ENCODE data around the gene C1QL4.
"Not testable (repeated sequence)": the region's sequence is repeated elsewhere in the genome, so short reads cannot be mapped to it uniquely, and the experiment has no call there.

C1QL4 gene

DNA sequence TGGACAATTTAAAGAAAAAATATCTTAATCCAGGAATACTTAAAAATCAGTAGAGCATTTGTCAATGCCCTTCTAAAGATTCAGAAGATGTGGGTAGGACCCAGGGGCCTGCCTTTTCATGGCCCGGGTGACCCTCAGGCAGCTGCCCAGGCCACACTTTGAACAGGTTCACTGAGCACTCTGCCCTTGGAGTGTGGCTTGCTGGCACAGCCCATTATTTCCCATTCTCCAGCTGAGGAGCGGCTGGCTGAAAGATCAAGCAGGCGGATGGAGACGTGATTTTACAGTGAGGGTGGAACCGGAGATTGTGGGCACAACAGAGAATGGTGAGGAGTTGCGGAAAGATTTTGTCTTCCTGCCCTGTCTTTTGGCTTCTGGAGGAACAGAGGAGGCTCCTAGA is 49.1 kb downstream of the C1QL4 start:
- no peak for ATAC-seq
- TF ChIP-seq OSR1 (CRISPR knock-in tag; IDR thresholded peaks at IDR 0.05) (no peak), SNAI2 (CRISPR knock-in tag; IDR thresholded peaks at IDR 0.05) (no peak), TOX (CRISPR knock-in tag; IDR thresholded peaks at IDR 0.05; ENCODE audit: borderline replicate concordance) (no peak), TCF4 (CRISPR knock-in tag; IDR thresholded peaks at IDR 0.05; ENCODE audit: borderline replicate concordance) (no peak), ZNF8 (CRISPR knock-in tag; IDR thresholded peaks at IDR 0.05) (no peak), ZNF70 (CRISPR knock-in tag; IDR thresholded peaks at IDR 0.05) (no peak), ZNF565 (CRISPR knock-in tag; conservative IDR thresholded peaks at IDR 0.05; ENCODE audit: low read depth) (no peak)
- TF ChIP-seq, protein P1, sequence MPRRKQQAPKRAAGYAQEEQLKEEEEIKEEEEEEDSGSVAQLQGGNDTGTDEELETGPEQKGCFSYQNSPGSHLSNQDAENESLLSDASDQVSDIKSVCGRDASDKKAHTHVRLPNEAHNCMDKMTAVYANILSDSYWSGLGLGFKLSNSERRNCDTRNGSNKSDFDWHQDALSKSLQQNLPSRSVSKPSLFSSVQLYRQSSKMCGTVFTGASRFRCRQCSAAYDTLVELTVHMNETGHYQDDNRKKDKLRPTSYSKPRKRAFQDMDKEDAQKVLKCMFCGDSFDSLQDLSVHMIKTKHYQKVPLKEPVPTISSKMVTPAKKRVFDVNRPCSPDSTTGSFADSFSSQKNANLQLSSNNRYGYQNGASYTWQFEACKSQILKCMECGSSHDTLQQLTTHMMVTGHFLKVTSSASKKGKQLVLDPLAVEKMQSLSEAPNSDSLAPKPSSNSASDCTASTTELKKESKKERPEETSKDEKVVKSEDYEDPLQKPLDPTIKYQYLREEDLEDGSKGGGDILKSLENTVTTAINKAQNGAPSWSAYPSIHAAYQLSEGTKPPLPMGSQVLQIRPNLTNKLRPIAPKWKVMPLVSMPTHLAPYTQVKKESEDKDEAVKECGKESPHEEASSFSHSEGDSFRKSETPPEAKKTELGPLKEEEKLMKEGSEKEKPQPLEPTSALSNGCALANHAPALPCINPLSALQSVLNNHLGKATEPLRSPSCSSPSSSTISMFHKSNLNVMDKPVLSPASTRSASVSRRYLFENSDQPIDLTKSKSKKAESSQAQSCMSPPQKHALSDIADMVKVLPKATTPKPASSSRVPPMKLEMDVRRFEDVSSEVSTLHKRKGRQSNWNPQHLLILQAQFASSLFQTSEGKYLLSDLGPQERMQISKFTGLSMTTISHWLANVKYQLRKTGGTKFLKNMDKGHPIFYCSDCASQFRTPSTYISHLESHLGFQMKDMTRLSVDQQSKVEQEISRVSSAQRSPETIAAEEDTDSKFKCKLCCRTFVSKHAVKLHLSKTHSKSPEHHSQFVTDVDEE (CRISPR knock-in tag; IDR thresholded peaks at IDR 0.05), result no peak

GRCh38 chr12:49284672-49285071 is 52.3 kb downstream of the C1QL4 start:
- ATAC-seq, result no peak
- TF ChIP-seq ZNF565 (CRISPR knock-in tag; conservative IDR thresholded peaks at IDR 0.05; ENCODE audit: low read depth) (no peak), GLIS3 (CRISPR knock-in tag; IDR thresholded peaks at IDR 0.05) (no peak), TCF4 (CRISPR knock-in tag; IDR thresholded peaks at IDR 0.05; ENCODE audit: borderline replicate concordance) (no peak), OSR1 (CRISPR knock-in tag; IDR thresholded peaks at IDR 0.05) (no peak), ESRRG (CRISPR knock-in tag; IDR thresholded peaks at IDR 0.05) (no peak), BACH2 (CRISPR knock-in tag; IDR thresholded peaks at IDR 0.05; ENCODE audit: borderline replicate concordance) (no peak)
- TF ChIP-seq, protein P2, sequence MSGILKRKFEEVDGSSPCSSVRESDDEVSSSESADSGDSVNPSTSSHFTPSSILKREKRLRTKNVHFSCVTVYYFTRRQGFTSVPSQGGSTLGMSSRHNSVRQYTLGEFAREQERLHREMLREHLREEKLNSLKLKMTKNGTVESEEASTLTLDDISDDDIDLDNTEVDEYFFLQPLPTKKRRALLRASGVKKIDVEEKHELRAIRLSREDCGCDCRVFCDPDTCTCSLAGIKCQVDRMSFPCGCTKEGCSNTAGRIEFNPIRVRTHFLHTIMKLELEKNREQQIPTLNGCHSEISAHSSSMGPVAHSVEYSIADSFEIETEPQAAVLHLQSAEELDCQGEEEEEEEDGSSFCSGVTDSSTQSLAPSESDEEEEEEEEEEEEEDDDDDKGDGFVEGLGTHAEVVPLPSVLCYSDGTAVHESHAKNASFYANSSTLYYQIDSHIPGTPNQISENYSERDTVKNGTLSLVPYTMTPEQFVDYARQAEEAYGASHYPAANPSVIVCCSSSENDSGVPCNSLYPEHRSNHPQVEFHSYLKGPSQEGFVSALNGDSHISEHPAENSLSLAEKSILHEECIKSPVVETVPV (CRISPR knock-in tag; IDR thresholded peaks at IDR 0.05), result no peak
- TF ChIP-seq, protein P3, sequence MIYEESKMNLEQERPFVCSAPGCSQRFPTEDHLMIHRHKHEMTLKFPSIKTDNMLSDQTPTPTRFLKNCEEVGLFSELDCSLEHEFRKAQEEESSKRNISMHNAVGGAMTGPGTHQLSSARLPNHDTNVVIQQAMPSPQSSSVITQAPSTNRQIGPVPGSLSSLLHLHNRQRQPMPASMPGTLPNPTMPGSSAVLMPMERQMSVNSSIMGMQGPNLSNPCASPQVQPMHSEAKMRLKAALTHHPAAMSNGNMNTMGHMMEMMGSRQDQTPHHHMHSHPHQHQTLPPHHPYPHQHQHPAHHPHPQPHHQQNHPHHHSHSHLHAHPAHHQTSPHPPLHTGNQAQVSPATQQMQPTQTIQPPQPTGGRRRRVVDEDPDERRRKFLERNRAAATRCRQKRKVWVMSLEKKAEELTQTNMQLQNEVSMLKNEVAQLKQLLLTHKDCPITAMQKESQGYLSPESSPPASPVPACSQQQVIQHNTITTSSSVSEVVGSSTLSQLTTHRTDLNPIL (CRISPR knock-in tag; IDR thresholded peaks at IDR 0.05; ENCODE audit: low read depth), result no peak

DNA sequence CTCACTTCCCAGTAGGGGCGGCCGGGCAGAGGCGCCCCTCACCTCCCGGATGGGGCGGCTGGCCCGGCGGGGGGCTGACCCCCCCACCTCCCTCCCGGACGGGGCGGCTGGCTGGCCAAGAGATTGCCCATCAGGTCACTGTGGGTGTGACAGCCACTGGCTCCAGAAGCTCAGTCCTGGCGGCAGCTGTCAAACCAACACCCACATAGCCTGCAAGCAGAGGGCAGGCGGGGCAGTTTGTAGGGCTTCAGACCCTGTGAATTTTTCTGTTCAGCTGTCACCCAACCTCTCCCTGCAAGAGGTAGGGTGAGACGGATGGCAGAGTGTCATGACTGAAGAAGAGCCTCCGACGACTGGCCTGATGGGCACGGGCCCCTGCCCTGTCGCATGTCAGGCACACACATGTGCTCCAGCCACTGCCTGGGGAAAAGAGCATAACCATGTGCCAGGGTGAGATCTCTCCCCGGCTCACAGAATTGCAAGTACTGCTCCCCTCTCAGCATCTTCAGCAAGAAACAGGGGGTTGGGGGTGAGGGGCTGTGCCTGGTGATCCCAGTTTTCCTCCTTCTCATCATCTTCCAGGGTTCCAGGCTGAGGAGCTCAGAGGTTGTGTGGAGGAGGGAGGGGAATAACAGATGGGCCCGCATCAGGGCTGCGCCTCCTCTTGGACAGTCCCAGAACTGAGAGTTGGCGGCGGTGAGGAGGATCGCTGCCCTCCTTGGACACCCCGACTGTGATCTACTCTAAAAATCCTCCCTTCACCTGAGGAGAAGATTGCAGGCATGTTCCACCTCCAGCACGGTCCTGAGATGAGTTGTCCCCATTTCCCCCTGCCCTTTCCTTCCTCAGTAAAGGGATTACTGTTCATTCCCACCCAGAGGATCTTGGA is 53.2 kb downstream of the C1QL4 start:
- peak; percentile 50; the same call in 2 of the 3 replicates for ATAC-seq

GRCh38 chr12:49282740-49283375 is 54.1 kb downstream of the C1QL4 start:
- not testable (repeated sequence) for ATAC-seq

More for the DNA sequence above, 53.2 kb downstream of the C1QL4 start:
- no peak for TF ChIP-seq BACH2 (CRISPR knock-in tag; IDR thresholded peaks at IDR 0.05; ENCODE audit: borderline replicate concordance)
- no peak for TF ChIP-seq PPARA (CRISPR knock-in tag; IDR thresholded peaks at IDR 0.05; ENCODE audit: borderline replicate concordance)
- no peak for TF ChIP-seq ARNTL (CRISPR knock-in tag; IDR thresholded peaks at IDR 0.05; ENCODE audit: borderline replicate concordance, low read depth)
- no peak for TF ChIP-seq ISL1 (CRISPR knock-in tag; IDR thresholded peaks at IDR 0.05)

Data from SK-N-SH treated with all-trans-retinoic acid at 6 μM for 48 hours (cell line).